K562 (cell line): ENCODE measurements around the gene PMPCB. TPM values are rescaled to one million over a fixed set of nuclear protein-coding genes. Genes with fewer than 3 reads are reported as not detected.

Experiments
- ARID3A ChIP-seq: IDR thresholded peaks from 2 replicates; pipeline ENCODE4 v1.6.1; 2012; ENCODE audit warnings: low read depth, low read length, improper control_type of control experiment, borderline replicate concordance
- BRF1 ChIP-seq: IDR thresholded peaks from 3 replicates; pipeline ENCODE4 v1.6.1; 2011; ENCODE audit warnings: borderline replicate concordance, mild to moderate bottlenecking; ENCODE audit not compliant: insufficient read length; ENCODE audit errors: extremely low read depth
- CEBPG ChIP-seq, 3 experiments: fragments of 200-800 bp in 1 of 3; sonication (Bioruptor generic) in 1 of 3; sonication (generic) in 1 of 3; formaldehyde crosslinking in 1 of 3; IDR thresholded peaks in 2 of 3; conservative IDR thresholded peaks in 1 of 3; 2 replicates each; pipeline versions ENCODE4 v1.6.1 to v1.8.0; 2016 to 2022; ENCODE audit warnings: missing compliant biosample characterization in 2 of 3, missing genetic modification characterization in 2 of 3, mild to moderate bottlenecking in 1 of 3, missing genetic modification reagents in 1 of 3
- GTF2E2 ChIP-seq: fragments of 200-800 bp; sonication (Bioruptor generic); IDR thresholded peaks from 2 replicates; pipeline ENCODE4 v1.6.1; 2016; ENCODE audit warnings: missing genetic modification characterization, missing compliant biosample characterization
- HSF4 ChIP-seq: fragments of 250-450 bp; sonication (Bioruptor Pico); IDR thresholded peaks from 2 replicates; pipeline ENCODE4 v2.1.2; 2022; ENCODE audit warnings: mild to moderate bottlenecking, moderate library complexity, borderline replicate concordance
- MIER1 ChIP-seq: fragments of 450-650 bp; IDR thresholded peaks from 2 replicates; pipeline ENCODE4 v1.6.1; 2016; ENCODE audit warnings: antibody characterized with exemption, mild to moderate bottlenecking, low read depth
- NELFE ChIP-seq: IDR thresholded peaks from 2 replicates; pipeline ENCODE4 v1.6.1; 2011; ENCODE audit warnings: mild to moderate bottlenecking; ENCODE audit not compliant: insufficient read depth, insufficient read length
- RAD51 ChIP-seq: fragments of 450-650 bp; IDR thresholded peaks from 2 replicates; pipeline ENCODE4 v1.7.1; 2016; ENCODE audit warnings: low read depth, mild to moderate bottlenecking, borderline replicate concordance
- TFAM ChIP-seq: fragments of 250-450 bp; sonication (Bioruptor Pico); conservative IDR thresholded peaks from 2 replicates; pipeline ENCODE4 v1.5.0; 2021; ENCODE audit warnings: mild to moderate bottlenecking, moderate library complexity
- XRCC3 ChIP-seq: fragments of 450-650 bp; IDR thresholded peaks from 2 replicates; pipeline ENCODE4 v1.6.1; 2017; ENCODE audit warnings: mild to moderate bottlenecking, moderate library complexity
- ZNF133 ChIP-seq: fragments of 250-450 bp; sonication (Bioruptor Pico); IDR thresholded peaks from 2 replicates; pipeline ENCODE4 v1.4.0; 2020; ENCODE audit warnings: mild to moderate bottlenecking
- ZNF174 ChIP-seq: fragments of 250-450 bp; sonication (Bioruptor Pico); IDR thresholded peaks from 2 replicates; pipeline ENCODE4 v1.4.0; 2020; ENCODE audit warnings: mild to moderate bottlenecking
- ZNF282 ChIP-seq: sonication (generic); formaldehyde crosslinking; IDR thresholded peaks from 2 replicates; pipeline ENCODE4 v1.8.1; 2023; ENCODE audit warnings: missing genetic modification reagents
- ZNF583 ChIP-seq: fragments of 250-450 bp; sonication (Bioruptor Pico); IDR thresholded peaks from 2 replicates; pipeline ENCODE4 v1.4.0; 2020
- ZNF609 ChIP-seq: sonication (generic); formaldehyde crosslinking; IDR thresholded peaks from 2 replicates; pipeline ENCODE4 v1.8.1; 2023; ENCODE audit warnings: missing genetic modification reagents, mild to moderate bottlenecking, borderline replicate concordance
- polyA plus RNA-seq, 8 experiments: library from polyadenylated mRNA; depleted of rRNA in 4 of 8; stranded (reverse) in 5 of 8; unstranded in 3 of 8; fragments of >200 nt; fragmentation: Nextera tagmentation in 2 of 8; fragmentation: Illumina TruSeq in 1 of 8; extraction: Ambion mirVana in 2 of 8; extraction: Trizol in 1 of 8; gene quantifications; 2 replicates each; pipeline versions ENCODE4 v1.2.1 to v1.2.3, GENCODE V29; 2011 to 2014; ENCODE audit warnings: inconsistent platforms in 1 of 8, missing spikeins in 1 of 8
- total RNA-seq, 7 experiments: library from RNA; depleted of rRNA in 6 of 7; stranded (reverse); fragments of >200 nt in 6 of 7; fragmentation: Illumina TruSeq in 2 of 7; extraction: Trizol in 2 of 7; gene quantifications; 2 replicates each; pipeline versions ENCODE4 v1.2.1 to v1.2.3, GENCODE V29; 2011 to 2021; ENCODE audit warnings: low replicate concordance in 1 of 7
- TF ChIP-seq, protein P1 (sequence below): fragments of 200-400 bp; formaldehyde crosslinking; IDR thresholded peaks from 2 replicates; pipeline ENCODE4 v1.6.1; 2017; ENCODE audit warnings: mild to moderate bottlenecking, low read depth, low read length, moderate library complexity
- TF ChIP-seq, protein P2 (sequence below): fragments of 250-450 bp; sonication (Bioruptor Pico); IDR thresholded peaks from 2 replicates; pipeline ENCODE4 v1.5.1; 2021; ENCODE audit warnings: mild to moderate bottlenecking

Gene PMPCB
- total and polyA plus RNA-seq, 9 of the 15 experiments (the other 6 are each of a cell fraction or from before 2014, with no cell fraction given): 61.2 to 209 (median 105) TPM

GRCh38 chr7:103347507-103348267 lies 50.5 kb downstream of the PMPCB start, which contains the start of gene PSMC2 (continued):
- no peak for TF ChIP-seq ARID3A
- TF ChIP-seq MIER1: no peak; the same call in 1 of the 2 replicates
- no peak for TF ChIP-seq BRF1
- no peak for TF ChIP-seq NELFE
- no peak for TF ChIP-seq TFAM (CRISPR knock-in tag)
- TF ChIP-seq GTF2E2 (tag): peak; percentile 91
- TF ChIP-seq HSF4: no peak
- TF ChIP-seq ZNF609: no peak
- TF ChIP-seq ZNF583 (CRISPR knock-in tag): no peak
- TF ChIP-seq ZNF174: peak; percentile 14; the same call in 1 of the 2 replicates
- no peak for TF ChIP-seq CEBPG (CRISPR knock-in tag; IDR thresholded peaks at IDR 0.05)
- no peak for TF ChIP-seq CEBPG (tag; conservative IDR thresholded peaks at IDR 0.05 in 1 of 2, IDR thresholded peaks at IDR 0.05 in 1 of 2)
- TF ChIP-seq XRCC3: no peak
- TF ChIP-seq, protein P1, sequence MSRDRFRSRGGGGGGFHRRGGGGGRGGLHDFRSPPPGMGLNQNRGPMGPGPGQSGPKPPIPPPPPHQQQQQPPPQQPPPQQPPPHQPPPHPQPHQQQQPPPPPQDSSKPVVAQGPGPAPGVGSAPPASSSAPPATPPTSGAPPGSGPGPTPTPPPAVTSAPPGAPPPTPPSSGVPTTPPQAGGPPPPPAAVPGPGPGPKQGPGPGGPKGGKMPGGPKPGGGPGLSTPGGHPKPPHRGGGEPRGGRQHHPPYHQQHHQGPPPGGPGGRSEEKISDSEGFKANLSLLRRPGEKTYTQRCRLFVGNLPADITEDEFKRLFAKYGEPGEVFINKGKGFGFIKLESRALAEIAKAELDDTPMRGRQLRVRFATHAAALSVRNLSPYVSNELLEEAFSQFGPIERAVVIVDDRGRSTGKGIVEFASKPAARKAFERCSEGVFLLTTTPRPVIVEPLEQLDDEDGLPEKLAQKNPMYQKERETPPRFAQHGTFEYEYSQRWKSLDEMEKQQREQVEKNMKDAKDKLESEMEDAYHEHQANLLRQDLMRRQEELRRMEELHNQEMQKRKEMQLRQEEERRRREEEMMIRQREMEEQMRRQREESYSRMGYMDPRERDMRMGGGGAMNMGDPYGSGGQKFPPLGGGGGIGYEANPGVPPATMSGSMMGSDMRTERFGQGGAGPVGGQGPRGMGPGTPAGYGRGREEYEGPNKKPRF: no peak
- TF ChIP-seq RAD51: peak; percentile 81
- TF ChIP-seq, protein P2, sequence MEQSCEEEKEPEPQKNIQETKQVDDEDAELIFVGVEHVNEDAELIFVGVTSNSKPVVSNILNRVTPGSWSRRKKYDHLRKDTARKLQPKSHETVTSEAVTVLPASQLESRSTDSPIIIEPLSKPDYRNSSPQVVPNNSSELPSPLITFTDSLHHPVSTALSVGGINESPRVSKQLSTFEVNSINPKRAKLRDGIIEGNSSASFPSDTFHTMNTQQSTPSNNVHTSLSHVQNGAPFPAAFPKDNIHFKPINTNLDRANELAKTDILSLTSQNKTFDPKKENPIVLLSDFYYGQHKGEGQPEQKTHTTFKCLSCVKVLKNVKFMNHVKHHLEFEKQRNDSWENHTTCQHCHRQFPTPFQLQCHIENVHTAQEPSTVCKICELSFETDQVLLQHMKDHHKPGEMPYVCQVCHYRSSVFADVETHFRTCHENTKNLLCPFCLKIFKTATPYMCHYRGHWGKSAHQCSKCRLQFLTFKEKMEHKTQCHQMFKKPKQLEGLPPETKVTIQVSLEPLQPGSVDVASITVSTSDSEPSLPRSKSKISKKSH (CRISPR knock-in tag): no peak
- no peak for TF ChIP-seq ZNF282
- TF ChIP-seq ZNF133 (CRISPR knock-in tag): no peak
